Uterus (tissue), 4 donors: Measurements from ENCODE around the gene ZNF837. TPM values are rescaled to one million over a fixed set of nuclear protein-coding genes. Genes with fewer than 3 reads are reported as not detected.

Experiments
- DNase-seq, 2 donors: peaks; one replicate each; pipeline ENCODE4 v3.0.0-alpha.2; 2019 to 2020
- H3K27ac ChIP-seq, 2 donors: fragments of 200-600 bp; sonication (generic); 1 replicate in 1 of 2; 2 replicates in 1 of 2; pipeline ENCODE4 v1.5.1; 2016 to 2018
- H3K27me3 ChIP-seq, 2 donors: fragments of 200-600 bp; sonication (generic); one replicate each; pipeline ENCODE4 v1.5.1; 2018 to 2019; ENCODE audit warnings: control low read depth in 1 of 2
- H3K36me3 ChIP-seq, 2 donors: fragments of 200-600 bp; sonication (generic); one replicate each; pipeline ENCODE4 v1.5.1; 2019; ENCODE audit warnings: control low read depth in 1 of 2
- H3K4me1 ChIP-seq, 2 donors: fragments of 200-600 bp; sonication (generic); one replicate each; pipeline ENCODE4 v1.5.1; 2018 to 2019; ENCODE audit warnings: control low read depth in 1 of 2
- H3K4me3 ChIP-seq, 2 donors: fragments of 200-600 bp; sonication (generic); 1 replicate in 1 of 2; 2 replicates in 1 of 2; pipeline ENCODE4 v1.5.1; 2018 to 2019; ENCODE audit warnings: mild to moderate bottlenecking in 1 of 2
- H3K9me3 ChIP-seq, 2 donors: fragments of 200-600 bp; sonication (generic); one replicate each; pipeline ENCODE4 v1.5.1; 2019; ENCODE audit warnings: control low read depth in 1 of 2
- POLR2A ChIP-seq, 2 donors: fragments of 450-650 bp; IDR thresholded peaks; one replicate each; pipeline ENCODE4 v1.6.1; 2016; ENCODE audit warnings: antibody characterized with exemption in 2 of 2, mild to moderate bottlenecking in 1 of 2, moderate library complexity in 1 of 2
- intact Hi-C: fragments of 100-400 bp; cut with DNase I; formaldehyde crosslinking; loops from one replicate; pipeline ENCODE4 v1.15.1; 2023; ENCODE audit warnings: low total_unique reads
- total RNA-seq, 4 donors: library from RNA; depleted of rRNA in 3 of 4; stranded (reverse); fragments of >200 nt in 3 of 4; gene quantifications; one replicate each; pipeline versions ENCODE4 v1.1.0 to v1.2.4, GENCODE V29; 2014 to 2023
- TF ChIP-seq, protein P1 (sequence below), 4 experiments: fragments of 200-600 bp in 2 of 4; fragments of 450-650 bp in 2 of 4; sonication (generic) in 2 of 4; IDR thresholded peaks; one replicate each; pipeline ENCODE4 v1.5.1; 2016 to 2019; ENCODE audit warnings: antibody characterized with exemption in 4 of 4, mild to moderate bottlenecking in 2 of 4, moderate library complexity in 1 of 4
- donor health status: DM: yes; HTN: yes; CAD: no.

Gene ZNF837
- total RNA-seq, 4 donors from 2014 or later, result 1.6 to 4.6 (median 2.8) TPM; not detected in 1

DNA sequence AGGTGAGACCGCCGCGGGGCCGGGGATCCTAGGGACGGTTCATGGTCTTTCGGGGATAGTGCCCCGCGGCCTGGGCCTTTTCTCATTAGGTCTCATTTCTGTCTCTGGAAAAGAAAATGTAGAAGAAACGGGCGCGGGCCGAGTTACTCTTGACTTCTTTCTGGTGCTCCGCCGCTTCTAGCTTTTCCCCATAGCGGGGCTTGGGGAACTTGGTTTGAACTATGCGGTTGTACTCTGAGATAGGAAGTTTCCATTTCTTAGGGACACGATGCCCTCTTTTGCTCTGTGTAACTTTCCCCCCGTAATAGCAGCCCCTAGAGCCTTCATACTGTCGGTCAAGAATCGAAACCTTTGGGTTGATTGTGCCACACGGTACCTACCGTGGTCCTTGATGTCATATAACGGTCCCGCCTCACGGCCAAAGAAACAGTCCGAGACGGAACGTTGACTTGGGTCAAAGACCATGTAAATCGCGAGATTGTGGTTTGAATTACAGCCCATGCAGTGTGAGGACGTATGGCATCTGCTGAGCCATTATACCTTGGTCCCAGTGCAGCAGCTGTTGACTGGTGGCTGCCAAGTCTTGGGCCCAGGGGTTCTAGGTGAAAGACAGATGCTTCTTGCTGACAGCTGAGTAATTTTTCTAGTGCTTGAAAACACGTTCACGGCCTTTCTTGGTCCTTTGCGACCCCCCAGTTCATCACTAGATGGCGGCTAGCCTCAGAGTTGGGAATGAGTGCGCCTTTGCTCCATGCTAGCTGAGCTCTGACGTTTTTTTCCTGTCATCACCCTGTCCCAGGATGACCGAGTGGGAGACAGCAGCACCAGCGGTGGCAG, 6.7 kb upstream of the ZNF837 start:
- no peak for TF ChIP-seq POLR2A (IDR thresholded peaks at IDR 0.05)
- TF ChIP-seq, protein P1, sequence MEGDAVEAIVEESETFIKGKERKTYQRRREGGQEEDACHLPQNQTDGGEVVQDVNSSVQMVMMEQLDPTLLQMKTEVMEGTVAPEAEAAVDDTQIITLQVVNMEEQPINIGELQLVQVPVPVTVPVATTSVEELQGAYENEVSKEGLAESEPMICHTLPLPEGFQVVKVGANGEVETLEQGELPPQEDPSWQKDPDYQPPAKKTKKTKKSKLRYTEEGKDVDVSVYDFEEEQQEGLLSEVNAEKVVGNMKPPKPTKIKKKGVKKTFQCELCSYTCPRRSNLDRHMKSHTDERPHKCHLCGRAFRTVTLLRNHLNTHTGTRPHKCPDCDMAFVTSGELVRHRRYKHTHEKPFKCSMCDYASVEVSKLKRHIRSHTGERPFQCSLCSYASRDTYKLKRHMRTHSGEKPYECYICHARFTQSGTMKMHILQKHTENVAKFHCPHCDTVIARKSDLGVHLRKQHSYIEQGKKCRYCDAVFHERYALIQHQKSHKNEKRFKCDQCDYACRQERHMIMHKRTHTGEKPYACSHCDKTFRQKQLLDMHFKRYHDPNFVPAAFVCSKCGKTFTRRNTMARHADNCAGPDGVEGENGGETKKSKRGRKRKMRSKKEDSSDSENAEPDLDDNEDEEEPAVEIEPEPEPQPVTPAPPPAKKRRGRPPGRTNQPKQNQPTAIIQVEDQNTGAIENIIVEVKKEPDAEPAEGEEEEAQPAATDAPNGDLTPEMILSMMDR (IDR thresholded peaks at IDR 0.05), result no peak
- H3K4me3 ChIP-seq, result peak overlapping the region; percentile 61 to 88
- intact Hi-C loops, result no loop called here

DNA sequence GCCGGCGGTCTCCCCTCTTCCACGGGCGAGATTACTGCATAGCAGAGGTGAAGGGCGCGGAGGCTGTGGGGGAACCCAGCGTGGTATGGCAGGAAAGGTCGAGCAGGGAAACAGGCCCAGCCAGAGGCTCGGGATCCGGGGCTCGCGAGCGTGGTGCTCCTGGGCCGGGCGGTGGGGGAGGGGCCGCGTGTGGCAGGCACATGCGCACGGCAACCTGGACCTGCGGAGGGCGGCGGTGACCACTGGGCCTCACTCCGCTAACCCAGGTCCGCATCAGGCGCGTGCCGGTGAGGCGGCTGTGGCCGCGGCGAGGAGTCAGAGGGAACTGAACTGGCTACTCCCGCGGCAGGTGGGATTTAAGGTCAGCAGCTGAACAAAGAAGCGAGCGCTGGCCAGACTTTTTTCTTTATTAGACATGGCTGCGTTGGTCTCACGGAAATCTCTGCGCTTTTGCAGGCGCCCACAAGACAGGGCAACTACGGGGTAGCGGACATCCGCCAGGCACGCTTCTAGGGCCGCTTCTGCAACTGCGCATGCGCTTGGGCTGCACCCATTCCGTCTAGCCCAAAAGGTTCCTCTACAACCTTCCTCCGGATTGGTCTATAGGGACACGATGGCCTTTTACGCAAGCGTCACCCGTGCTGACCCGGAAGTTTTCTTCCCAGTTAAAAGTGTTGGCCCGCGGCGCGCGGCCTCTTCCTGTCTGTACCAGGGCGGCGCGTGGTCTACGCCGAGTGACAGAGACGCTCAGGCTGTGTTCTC, 5.9 kb upstream of the ZNF837 start, which contains the start of gene RPS5:
Gene RPS5 (plus strand): TSS at position 694 of the 762 bp plus-strand sequence. CDS start 869 bp downstream, outside the sequence.
- peak within 1 kb of the TSS; percentile 92 to 97 for H3K27ac ChIP-seq
- H3K4me3 ChIP-seq, result peak within 1 kb of the TSS; percentile 61 to 88
- intact Hi-C loops, result no loop called here
- DNase-seq, result peak; percentile 95 to 97
- H3K9me3 ChIP-seq, result no peaks in the 10 kb centered on the region
- H3K27me3 ChIP-seq, result no peaks in the 10 kb centered on the region
- H3K36me3 ChIP-seq, result no peaks in the 10 kb centered on the region
- peaks cover 5 to 21% of the 10 kb centered on the region in 2 donors for H3K4me1 ChIP-seq
- peak; percentile 58 to 77 for TF ChIP-seq POLR2A (IDR thresholded peaks at IDR 0.05)
- TF ChIP-seq, protein P1 (IDR thresholded peaks at IDR 0.05), result no peak

More for the DNA sequence above, 6.7 kb upstream of the ZNF837 start:
- Histone ChIP-seq H3K27ac (peak overlapping the region; percentile 92 to 97), H3K9me3 (no peaks in the 10 kb centered on the region), H3K4me1 (peaks cover 5 to 21% of the 10 kb centered on the region in 2 donors), H3K27me3 (no peaks in the 10 kb centered on the region), H3K36me3 (no peaks in the 10 kb centered on the region)
- no peak for DNase-seq

DNA sequence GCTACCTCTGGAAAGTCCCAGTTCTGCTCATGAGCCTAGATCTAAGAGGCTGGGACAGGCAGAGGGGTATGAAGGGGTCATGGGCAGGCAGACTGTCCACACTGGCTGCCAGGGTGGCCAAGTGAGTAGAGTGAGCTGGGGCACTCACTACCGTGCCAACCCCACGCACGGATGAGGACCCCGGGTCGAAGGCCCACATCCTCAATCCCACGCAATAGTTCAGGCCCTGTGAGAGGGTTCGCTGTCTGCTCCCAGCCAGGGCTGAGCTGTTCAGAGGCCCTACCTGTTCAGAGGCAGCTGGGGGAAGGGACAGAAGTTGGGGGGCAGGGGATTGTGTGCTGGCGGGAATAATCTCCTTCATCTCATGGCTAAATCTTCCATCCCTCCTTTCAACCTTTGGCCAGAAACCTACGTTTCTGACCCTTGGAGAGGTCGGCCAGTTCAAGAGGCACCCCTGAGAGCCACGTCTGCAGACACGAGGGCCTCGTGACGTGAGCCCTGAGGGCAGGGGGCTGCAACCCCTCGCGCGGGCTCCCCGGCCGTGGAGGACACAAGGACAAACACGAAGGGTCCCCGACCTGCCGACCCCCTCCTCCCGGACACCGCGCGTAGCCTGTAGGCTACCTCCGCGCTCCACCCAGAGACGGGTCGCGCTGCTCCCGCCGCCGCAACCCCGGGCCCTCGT, 5.2 kb upstream of the ZNF837 start:
- Histone ChIP-seq H3K36me3 (no peaks in the 10 kb centered on the region), H3K9me3 (no peaks in the 10 kb centered on the region), H3K4me1 (peaks cover 5 to 21% of the 10 kb centered on the region in 2 donors), H3K4me3 (peak overlapping the region; percentile 61 to 88), H3K27me3 (no peaks in the 10 kb centered on the region), H3K27ac (peak overlapping the region; percentile 92 to 97)
- intact Hi-C loops, result no loop called here
- TF ChIP-seq POLR2A (IDR thresholded peaks at IDR 0.05), result no peak
- TF ChIP-seq, protein P1 (IDR thresholded peaks at IDR 0.05), result no peak
- DNase-seq, result peak in 1 of 2 donors; percentile 35

DNA sequence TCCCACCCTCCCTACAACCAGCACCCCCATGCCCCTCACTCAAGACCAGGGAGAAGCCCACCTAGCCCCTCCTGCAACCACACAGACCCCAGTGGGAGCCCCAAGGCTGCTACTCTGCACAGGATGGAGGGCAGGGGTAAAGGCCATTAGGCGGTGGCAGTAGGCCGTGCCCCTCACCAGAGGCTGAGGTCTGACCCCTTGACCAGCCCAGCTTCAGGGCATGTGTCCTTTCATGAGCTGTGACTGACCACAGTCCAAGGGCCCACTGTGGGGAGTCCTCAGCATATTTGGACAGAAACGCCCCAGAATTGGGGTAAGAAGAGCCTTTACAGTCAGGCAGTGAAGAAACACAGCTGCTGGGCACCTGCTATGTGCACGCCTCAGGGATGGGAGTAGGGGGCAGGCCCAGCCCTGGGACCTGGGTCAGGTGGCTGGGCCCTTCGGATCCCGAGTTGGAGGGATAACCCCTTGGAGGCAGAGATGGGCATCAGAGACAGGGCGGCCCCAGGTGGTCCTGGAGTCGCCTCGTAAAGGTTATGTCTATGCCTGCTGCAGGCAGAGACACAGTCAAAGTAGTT, 4.6 kb upstream of the ZNF837 start:
- TF ChIP-seq, protein P1 (IDR thresholded peaks at IDR 0.05), result no peak
- TF ChIP-seq POLR2A (IDR thresholded peaks at IDR 0.05), result no peak
- H3K36me3 ChIP-seq, result no peaks in the 10 kb centered on the region
- H3K9me3 ChIP-seq, result no peaks in the 10 kb centered on the region
- peak overlapping the region in 1 of 2 donors; percentile 88 for H3K4me3 ChIP-seq
- H3K4me1 ChIP-seq, result peaks cover 5 to 21% of the 10 kb centered on the region in 2 donors
- intact Hi-C loops, result no loop called here
- H3K27me3 ChIP-seq, result no peaks in the 10 kb centered on the region
- DNase-seq, result no peak
- H3K27ac ChIP-seq, result peak overlapping the region; percentile 92 to 97
